ENCODE results near the gene CUL3. TPM values are rescaled to one million over a fixed set of nuclear protein-coding genes. Genes with fewer than 3 reads are reported as not detected.
"Not testable (repeated sequence)": the region's sequence is repeated elsewhere in the genome, so short reads cannot be mapped to it uniquely, and the experiment has no call there.

CUL3 gene
- 73.9 TPM for polyA plus RNA-seq (ENCODE audit: insufficient read length)

DNA sequence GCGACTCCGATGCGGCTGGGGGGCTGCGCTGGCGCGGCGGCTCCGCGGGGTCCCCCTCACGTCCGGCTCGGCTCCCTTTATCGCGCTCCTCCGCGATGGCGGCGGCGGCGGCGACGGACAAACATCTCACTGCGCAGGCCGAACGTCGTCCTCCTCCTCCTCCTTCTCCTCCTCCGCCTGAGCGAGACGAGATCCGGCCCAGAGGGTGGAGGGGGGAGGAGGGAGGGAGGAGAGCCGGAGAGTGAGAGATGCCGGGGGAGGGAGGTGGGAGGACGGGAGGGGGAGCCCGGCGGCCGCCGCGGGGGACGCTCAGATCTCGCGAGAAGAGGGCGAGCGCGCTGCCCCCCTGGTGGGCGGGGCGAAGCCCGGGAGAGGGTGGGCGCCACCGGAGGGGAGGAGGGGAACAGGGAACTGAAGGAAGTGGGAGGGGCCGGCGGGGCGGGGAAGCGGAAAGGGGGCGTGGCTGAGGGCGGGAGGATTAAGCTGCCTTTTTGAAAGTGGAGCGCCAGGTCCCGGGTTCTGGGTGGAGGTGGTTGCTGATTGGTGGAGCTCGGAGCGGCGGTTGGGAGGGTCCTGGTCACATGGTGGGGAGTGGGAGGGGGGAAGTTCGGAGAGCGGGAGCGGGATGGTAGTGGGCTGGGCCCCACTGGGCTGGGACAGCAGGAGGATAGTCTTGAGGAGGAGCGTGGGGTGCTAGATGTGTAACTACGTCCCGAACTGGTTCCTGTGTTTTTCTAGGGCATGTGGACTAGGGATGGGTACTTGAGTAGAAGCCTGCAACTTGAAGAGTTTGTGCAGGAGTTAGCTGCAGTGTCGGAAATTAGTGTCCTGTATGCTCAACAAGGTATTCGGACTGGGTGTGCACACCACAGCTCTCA, at the start of gene CUL3:
Gene CUL3, minus strand, starts transcription at position 153 of the 878 bp plus-strand sequence. CDS start 354 bp downstream, outside the sequence.
- DNase-seq (ENCODE audit: low read depth), result peak; percentile 87

DNA sequence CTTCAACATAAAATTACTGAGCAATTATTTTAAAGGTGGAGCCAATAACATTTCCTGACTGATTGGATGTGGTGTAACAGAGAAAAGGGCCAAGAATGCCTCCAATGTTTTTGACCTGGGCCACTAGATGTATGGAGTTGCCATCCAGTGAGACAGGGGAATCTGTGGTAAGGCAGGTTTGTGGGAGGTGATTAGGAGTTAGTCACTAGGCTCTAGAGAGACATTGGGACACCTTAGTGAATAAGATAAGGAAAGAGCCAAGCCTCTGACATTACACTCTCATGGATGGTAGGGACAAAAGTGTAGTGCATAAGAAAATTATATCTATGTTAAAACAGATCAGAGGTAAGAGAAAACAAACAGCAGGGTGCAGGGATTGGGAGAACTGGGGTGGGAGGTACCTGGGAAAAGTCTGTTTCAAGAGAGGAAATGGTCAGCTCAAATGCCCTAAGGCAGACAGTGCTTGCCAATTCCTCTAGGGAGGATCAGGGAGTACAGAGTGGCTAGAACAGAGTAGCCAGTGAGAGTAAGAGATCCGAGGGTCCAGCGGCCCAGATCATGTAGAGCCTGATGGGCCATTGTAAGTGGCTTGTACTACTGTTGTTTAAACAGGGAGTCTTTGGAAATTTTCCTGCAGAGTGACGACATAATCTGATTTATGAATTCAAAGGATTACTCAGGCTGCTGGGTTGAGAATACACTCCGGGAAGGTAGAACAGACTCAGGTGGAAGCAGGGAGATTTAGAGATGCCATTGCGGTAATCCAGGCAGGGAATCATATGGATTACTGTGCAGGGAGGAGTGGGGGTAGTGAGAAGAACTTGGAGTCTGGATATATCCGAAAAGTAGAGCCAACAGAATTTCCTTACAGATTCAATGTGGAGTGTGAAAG, 45.7 kb upstream of the CUL3 start:
- DNase-seq (ENCODE audit: low read depth), result no peak

DNA sequence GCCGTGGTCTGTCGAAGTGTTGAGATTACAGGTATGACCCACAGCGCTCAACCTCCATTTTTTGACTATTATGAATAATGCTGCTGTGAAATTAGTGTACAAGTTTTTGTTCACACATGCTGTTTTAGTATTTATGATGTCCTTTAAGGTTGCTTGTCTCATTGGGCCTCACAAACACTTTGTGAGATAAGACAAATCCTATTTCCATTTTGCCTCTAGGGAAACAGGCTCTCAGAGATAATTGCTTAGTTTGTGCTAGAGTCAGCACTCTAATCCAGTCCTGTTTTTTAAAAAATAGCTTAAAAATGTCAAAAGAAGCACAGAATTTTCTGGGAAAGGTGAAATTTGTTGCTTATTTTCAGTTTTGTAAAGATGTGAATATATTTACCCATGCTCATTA, 43.3 kb upstream of the CUL3 start:
- no peak for DNase-seq (ENCODE audit: low read depth)

DNA sequence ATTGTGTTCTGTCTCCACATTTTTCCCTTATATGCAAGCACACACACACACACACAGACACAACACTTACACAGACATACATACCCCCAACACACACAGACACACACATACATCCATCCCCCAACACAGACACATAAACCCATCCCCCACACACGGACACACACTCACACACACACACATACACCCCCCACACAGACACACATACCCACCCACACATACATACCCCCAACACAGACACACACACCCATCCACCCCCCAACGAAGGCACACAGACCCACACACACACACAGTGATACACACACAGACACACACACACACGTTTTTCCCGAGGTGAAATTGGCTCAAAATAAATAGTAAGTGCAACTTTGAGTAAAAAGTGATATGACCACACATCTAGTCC, 41.6 kb upstream of the CUL3 start:
- DNase-seq (ENCODE audit: low read depth), result no peak

DNA sequence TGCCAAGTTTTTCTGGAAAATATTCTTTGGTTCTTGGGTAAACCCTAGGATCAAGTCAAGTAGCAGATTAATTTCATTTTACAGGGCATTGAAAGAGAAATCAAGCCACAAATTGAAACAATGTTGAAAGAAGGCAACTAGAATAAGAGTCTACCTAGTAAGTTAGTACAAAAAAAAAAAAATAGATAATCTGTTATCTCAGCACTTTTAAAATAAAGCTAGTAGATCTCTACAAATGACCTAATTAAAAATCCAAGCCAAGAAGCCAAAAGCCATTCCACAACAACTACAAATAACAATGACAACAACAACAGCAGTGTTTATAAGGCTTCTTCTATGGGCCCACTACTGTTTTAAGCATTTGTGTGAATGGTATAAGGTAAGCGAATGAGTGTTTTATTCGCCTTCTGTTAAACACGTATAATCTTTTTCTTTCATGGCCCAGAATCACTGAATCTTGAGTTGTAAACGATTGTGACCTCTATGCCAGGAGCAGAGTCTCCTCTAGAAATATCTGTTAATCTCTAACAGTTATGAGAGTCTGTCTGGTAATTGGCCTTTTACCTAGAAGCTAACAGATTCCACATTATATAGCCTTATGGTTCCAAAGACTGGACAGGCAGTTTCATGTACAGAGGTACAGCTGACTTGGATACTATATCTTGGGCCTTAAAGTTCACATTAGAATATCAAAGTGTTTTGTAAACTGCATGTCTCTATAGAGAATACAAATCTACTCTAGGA, 28.6 kb upstream of the CUL3 start:
- DNase-seq (ENCODE audit: low read depth), result no peak

DNA sequence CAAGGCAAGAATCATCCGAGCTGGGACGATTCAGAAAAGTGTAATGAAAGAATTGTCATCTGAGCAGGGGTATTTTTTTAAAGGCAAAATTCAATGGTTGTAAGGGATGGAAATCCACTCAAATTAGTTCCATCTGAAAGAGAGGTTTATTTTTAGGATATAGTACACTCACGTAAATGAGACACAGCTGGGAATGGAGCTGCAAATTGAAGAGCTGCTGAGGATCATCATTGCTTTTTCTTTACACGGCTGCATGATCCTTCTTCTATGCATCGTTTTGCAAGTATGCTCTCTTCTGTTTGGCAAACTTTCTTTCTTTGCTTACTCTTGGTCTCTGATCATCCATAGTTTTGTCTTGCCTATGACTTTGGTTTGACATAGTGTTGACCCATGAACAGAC, 27.4 kb upstream of the CUL3 start:
- DNase-seq (ENCODE audit: low read depth), result no peak

DNA sequence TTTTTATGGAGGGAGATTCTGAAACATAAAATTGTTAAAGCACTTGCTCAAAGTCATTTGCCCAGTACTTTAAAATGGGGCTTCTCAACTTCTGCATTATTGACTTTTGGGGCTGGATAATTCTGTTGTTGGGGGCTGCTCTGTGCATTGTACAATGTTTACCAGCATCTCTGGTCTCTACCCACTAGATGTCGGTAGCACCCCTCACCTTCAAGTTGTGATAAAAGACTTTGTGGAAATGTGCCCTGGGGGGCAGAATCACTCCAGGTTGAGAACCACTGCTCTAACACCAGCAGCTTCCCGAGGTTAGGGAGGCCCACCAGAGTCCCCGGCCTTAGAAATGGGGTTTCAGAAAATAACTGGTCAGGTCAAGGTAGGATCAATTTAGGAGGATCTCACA, 26.8 kb upstream of the CUL3 start:
- no peak for DNase-seq (ENCODE audit: low read depth)

DNA sequence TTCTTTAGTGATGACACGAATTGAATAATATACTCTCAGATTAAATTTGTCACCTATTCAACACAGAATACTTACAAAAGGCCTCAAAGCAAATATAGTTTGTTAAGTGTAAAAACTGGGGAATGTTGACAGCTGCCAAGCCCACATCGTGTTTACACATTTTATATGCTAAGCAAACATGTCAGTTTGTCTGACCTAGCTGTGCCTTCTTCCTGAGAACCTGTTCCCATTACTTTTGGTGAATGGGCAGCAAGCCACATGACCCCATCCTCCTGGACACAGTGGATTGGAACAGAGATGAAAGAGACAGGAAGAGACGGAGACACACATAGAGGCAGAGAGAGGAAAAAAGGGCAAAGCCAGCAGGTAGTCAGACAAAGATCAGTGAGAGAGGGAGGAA, 22.9 kb upstream of the CUL3 start:
- no peak for DNase-seq (ENCODE audit: low read depth)

DNA sequence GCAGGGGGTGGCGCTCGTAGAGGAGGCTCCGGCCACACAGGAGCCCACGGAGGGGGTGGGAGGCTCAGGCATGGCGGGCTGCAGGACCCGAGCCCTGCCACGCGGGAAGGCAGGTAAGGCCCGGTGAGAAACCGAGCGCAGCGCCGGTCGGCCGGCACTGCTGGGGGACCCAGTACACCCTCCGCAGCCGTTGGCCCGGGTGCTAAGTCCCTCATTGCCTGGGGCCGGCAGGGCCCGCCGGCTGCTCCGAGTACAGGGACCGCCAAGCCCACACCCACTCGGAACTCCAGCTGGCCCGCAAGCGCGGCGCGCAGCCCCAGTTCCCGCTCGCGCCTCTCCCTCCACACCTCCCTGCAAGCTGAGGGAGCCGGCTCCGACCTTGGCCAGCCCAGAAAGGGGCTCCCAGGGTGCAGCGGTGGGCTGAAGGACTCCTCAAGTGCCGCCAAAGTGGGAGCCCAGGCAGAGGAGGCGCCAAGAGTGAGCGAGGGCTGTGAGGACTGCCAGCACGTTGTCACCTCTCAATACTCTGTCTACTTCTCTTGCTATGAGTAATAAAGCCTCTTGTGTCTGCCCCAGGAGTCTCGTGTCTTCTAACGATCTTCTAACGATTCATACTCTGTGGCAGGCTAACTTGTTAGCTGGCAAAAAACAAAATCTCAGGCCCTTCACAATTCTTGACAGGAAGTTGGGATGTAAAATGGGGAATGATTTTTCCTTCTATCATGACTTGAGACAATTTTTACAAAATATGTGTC, 18.8 kb upstream of the CUL3 start:
- not testable (repeated sequence) for DNase-seq (ENCODE audit: low read depth)

DNA sequence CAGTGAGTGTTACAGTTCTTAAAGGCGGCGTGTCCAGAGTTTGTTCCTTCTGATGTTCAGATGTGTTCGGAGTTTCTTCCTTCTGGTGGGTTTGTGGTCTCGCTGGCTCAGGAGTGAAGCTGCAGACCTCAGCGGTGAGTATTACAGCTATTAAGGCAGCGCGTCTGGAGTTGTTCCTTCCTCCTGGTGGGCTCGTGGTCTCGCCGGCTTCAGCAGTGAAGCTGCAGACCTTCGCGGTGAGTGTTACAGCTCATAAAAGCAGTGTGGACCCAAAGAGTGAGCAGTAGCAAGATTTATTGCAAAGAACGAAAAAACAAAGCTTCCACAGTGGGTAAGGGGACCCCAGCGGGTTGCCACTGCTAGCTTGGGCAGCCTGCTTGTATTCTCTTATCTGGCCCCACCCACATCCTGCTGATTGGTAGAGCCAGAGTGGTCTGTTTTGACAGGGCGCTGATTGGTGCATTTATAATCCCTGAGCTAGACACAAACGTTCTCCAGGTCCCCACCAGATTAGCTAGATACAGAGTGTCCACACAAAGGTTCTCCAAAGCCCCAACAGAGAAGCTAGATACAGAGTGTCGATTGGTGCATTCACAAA, 17.7 kb upstream of the CUL3 start:
- DNase-seq (ENCODE audit: low read depth), result not testable (repeated sequence)

DNA sequence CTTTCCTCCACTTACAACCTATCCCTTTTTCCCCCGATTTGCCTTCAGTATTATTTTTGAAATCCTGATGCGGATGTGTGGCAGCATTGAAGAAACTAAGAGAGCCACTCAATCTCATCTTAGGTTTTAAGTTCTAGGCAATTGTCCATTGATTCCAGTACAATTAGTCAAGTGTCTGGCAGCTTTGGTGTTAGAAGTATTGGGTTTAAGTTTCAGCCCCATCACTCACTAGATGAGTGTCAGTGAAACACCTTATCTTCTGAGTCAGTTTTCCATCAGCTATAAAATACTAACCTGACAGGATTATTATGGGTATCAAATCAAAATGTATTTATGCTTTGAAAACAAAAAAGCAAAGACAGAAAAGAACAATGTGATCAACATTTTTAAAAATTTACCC, 16.8 kb upstream of the CUL3 start:
- no peak for DNase-seq (ENCODE audit: low read depth)

DNA sequence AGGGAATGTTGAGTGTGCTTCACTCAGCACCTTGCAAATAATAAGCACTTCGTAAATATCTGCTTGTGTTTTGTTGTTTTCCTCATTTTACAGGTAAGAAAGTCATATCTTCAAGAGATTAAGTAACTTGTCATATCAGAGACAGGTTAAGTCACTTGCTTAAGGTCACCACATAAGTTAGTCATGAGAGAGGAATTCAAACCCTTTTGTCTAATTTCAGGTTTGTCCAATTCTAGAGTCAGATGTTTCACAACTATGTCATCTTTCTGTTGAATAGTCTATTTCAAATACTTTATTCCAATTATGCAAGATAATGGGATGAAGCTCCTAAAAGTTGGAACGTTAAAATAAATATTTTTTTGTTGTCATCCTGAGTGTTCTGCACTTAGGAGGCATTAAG, 13.5 kb upstream of the CUL3 start:
- no peak for DNase-seq (ENCODE audit: low read depth)

DNA sequence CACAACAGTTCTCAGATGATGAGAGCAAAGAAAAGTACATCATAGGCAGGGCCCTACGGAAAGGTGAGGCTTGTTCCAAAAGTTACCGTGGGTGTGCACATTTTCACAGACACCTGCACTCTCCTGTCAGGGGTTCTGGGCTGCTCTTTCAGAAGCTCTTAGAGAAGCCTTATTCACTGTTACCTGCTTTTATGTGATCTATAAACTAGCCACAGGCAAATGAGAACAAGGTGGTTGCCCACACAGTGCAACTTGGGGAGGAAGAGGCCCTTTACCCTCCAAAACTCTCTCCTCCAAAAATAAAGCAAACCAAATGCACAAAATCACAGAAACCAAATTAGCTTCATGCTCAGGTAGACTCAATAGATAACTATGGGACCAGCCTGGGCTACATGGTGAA, 11.1 kb upstream of the CUL3 start:
- DNase-seq (ENCODE audit: low read depth), result no peak

DNA sequence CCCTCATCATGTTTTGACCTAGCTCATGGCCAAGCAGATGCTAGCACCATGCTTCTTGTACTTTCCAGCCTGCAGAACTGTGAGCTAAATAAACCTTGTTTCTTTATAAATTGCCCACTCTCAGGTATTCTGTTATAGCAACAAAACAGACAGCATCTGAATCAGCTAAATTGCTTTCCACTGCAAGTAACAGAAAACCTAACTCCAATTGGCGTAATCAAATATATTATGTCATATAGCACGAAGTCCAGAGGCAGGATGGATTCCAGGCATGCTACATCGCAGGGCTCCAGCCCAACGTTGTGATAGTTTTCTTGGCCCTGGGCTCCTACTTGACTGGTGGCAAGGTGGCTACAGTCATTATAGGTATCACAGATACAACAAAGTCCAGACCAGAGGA, 10.4 kb upstream of the CUL3 start:
- DNase-seq (ENCODE audit: low read depth), result no peak

DNA sequence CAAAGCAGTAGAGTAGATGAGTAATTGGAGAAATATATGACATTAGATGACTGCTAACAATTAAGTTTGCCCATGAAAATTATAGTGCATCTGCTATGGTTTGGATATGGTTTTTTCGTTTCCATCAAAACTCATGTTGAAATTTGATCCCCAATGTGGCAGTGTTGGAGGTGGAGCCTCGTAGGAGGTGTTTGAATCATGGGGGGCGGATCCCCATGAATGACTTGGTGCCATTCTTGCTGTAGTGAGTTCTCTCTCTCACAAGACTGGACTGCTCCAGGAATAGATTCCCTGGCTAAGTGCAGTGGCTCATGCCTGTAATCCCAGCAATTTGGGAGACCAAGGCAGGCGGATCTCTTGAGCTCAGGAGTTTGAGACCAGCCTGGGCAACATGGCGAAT, 9.7 kb upstream of the CUL3 start:
- no peak for DNase-seq (ENCODE audit: low read depth)

DNA sequence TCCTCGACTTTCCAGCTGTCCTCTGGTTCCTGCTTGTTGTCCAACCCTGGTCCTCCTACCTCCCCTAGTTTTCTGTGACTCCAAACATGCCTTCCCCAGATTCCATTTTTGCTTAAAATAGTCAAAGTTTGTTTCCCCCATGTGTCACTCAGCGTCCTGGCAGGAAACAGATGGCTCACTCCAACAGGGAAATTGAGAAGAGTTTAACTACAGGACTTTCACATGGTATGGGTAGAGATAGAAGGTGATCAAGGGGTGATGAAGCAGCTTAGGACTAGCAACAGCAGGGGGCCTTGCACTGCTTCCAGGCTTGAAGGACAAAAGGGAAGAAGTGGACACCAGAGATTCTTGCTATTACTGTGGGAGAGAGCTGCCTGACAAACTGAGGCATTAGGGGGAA, 6.1 kb upstream of the CUL3 start:
- DNase-seq (ENCODE audit: low read depth), result no peak

DNA sequence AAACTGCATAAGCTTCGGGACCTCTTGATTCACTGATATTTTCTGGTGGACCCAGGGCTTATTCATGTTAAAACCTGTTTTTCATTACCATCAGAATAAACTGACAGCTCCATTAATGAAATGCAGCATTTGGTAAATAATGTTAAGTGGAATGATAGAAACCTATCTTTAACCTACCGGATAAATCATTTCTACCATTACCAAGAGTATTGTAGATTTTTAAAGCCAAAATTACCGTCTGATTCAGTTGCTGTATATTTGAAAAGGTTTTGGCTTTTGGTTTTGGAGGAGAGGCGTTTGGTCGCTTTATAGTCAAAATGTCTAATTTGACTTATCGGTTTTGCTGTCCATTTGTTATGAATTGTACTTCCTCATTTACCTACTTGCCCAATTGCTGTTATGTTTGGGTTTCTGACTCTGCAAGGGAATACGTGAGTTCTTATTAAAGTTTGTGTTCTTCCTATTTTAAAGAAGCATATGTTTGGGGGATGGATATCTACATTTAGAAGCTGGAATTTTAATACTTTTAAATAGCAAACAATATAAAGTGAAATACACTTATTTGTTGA, 1.0 kb upstream of the CUL3 start:
- DNase-seq (ENCODE audit: low read depth), result no peak

DNA sequence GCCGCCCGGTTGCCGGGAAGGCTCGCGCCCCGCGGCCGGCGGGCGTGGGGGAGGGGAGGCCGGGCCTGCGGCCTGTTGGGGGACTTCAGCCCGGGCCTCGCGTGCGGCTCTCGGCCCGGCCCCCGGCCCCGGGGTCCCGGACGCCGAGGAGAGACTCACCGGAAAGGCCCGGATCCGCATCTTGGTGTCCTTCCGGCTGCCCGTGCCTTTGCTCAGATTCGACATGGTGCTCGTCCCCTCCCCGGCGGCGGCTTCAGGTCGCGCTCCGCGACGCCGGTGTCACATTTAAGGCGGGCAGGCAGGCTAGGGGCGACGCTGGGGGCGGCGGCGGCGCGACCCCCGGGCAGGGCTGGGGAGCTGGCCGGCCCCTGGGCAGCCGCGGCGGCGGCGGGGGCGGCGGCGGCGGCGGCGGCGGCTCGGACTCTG, 365 bp downstream of the CUL3 start:
- no peak for DNase-seq (ENCODE audit: low read depth)

DNA sequence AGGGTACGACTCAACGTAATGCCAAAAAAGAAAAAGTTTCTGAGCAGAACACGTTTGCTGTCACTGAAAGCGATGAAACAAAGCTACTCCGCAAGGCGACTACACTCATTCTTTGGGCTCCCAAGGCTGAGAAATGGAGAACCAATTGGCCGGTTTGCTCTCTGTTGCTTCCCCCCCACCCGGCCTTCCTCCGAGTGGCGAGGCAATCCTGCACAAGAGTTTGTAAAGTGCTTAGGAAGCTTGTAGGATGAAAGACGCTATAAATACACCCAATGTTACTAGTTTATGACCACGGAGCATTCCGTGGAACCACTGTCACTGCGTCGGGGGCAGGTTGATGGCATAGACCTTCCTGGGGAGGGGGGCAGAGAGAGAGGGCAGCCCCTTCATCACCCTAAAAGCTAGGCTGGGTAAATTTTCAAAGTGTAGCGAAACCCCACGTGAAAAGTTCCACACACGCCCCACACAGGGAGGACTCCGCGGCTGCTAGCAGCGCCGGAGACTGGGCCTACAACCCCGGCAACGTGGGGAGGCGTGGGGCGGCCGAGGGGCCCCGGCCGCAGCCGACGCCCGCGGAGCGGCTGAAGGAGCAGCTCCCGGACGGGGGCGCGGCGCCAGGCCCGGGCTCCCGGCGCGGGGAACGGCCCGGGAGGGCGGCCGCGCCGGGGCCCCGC, 915 bp downstream of the CUL3 start:
- DNase-seq (ENCODE audit: low read depth), result no peak

DNA sequence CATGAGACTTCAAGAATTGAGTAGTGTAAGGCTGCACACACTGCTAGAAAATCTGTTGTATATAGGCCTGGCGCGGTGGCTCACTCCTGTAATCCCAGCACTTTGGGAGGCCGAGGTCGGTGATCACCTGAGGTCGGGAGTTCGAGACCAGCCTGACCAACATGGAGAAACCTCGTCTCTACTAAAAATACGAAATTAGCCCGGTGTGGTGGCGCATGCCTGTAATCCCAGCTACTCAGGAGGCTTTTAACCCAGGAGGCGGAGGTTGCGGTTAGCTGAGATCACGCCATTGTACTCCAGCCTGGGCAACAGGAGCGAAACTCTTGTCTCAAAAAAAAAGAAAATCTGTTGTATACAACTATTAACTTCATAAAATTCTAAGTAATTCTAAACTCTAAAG, 2.1 kb downstream of the CUL3 start:
- not testable (repeated sequence) for DNase-seq (ENCODE audit: low read depth)
